Measurements from ENCODE around the gene EFNA5. TPM values are rescaled to one million over a fixed set of nuclear protein-coding genes. Genes with fewer than 3 reads are reported as not detected.

The EFNA5 gene
- polyA plus RNA-seq, 1 donor, result 6.1 TPM

DNA sequence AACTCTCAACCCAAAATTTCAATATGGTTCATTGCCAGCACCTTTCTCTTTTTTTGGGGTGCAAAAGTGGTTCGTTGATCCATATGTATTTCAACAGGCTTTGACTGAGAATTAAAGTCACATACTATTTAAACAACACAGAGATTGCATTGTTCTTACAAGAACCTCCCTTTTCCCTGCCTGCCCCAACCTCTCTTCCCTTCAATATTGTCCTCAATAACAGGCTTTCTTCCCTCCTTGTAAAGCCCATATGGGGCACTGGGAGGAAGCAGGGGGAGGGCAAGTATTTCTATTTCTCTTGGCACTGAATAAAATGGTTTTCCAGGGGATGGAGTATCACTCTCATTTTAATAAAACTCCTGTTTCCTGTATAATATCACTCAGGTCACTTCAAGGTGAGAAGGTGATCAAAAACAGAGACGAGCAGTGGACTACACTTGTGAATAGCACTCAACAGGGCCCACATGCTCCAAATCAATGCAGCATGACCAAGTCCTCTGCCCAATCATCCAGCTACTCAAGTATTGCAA lies 65.1 kb downstream of the EFNA5 start:
- no peak overlapping the region for H3K4me3 ChIP-seq (ENCODE audit: low read length)
- DNase-seq, result no peak
- 67% methylated on average over 1 of the region's 2 CpGs for WGBS (ENCODE audit: insufficient coverage, low lambda C conversion rate)
- no peaks in the 10 kb centered on the region for H3K4me1 ChIP-seq (ENCODE audit: control insufficient read depth, insufficient read depth, low read length)
- H3K9me3 ChIP-seq (ENCODE audit: control insufficient read depth, low read depth, low read length), result no peaks in the 10 kb centered on the region
- H3K27ac ChIP-seq (ENCODE audit: low read length), result no peak overlapping the region
- H3K36me3 ChIP-seq (ENCODE audit: control insufficient read depth, insufficient read depth, low read length), result no peaks in the 10 kb centered on the region
- no peaks in the 10 kb centered on the region for H3K27me3 ChIP-seq (ENCODE audit: control insufficient read depth, insufficient read depth, low read length)

DNA sequence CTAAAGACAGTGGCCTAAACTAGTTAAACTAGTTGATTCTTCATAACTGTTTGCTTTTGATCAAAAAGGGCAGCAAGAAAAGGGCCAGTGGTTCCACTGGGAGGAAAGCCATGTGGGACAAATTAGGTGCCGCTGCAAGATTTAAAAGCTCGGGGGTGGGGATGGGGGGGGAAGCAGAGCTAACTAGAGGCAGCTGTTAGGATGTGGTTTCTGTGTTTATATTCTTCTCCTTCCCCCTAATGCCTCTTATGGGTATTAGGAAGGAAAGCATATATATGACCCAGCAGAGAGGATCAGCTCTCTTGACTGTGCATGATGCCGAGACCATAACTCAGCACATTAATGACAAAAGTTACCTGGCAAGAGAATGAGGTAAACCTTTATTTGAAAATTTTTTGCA lies 65.7 kb downstream of the EFNA5 start:
- no peak for DNase-seq
- no peaks in the 10 kb centered on the region for H3K4me1 ChIP-seq (ENCODE audit: control insufficient read depth, insufficient read depth, low read length)
- no peak overlapping the region for H3K27ac ChIP-seq (ENCODE audit: low read length)
- no peak overlapping the region for H3K4me3 ChIP-seq (ENCODE audit: low read length)
- no peaks in the 10 kb centered on the region for H3K36me3 ChIP-seq (ENCODE audit: control insufficient read depth, insufficient read depth, low read length)
- H3K27me3 ChIP-seq (ENCODE audit: control insufficient read depth, insufficient read depth, low read length), result no peaks in the 10 kb centered on the region
- H3K9me3 ChIP-seq (ENCODE audit: control insufficient read depth, low read depth, low read length), result no peaks in the 10 kb centered on the region
- WGBS (ENCODE audit: insufficient coverage, low lambda C conversion rate), result 80% methylated on average over 1 of the region's 3 CpGs

DNA sequence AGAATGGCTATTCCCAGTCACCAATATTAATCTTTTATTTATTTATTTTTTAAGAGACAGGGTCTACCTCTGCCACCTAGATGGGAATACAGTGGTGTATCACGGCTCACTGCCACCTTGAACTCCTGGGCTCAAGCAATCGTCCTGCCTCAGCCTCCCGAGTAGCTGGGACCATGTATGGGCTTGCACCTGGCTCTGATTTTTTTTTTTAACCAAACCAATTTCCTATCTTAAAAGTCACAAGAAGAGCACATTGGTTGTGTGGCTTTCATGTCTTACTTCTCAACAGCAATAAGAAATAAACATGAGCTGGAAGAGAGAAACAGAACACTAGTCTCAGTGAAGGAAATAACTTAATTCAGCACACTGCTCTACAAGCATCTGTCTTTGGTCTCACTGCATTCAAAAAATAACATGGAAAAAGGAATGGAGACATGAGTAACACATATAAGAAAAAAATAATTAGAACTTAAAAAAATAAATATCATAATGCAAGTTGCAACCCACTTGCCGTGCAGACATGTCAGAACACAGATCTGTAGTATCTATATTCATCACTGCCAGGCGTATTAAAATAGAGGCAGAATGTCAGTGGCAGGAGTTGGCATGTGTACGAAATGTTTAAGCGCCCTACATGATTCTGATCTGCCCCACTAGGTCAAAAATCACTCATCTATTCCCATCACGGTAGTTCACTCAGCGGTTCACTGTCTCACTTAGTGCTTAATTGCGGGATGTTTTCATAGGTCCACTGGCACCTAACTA lies 66.4 kb downstream of the EFNA5 start:
- Histone ChIP-seq H3K4me3 (ENCODE audit: low read length) (no peak overlapping the region), H3K36me3 (ENCODE audit: control insufficient read depth, insufficient read depth, low read length) (no peaks in the 10 kb centered on the region), H3K27ac (ENCODE audit: low read length) (no peak overlapping the region), H3K9me3 (ENCODE audit: control insufficient read depth, low read depth, low read length) (no peaks in the 10 kb centered on the region), H3K4me1 (ENCODE audit: control insufficient read depth, insufficient read depth, low read length) (no peaks in the 10 kb centered on the region), H3K27me3 (ENCODE audit: control insufficient read depth, insufficient read depth, low read length) (no peaks in the 10 kb centered on the region)
- DNase-seq, result no peak
- 100% methylated on average over 1 of the region's 10 CpGs for WGBS (ENCODE audit: insufficient coverage, low lambda C conversion rate)

DNA sequence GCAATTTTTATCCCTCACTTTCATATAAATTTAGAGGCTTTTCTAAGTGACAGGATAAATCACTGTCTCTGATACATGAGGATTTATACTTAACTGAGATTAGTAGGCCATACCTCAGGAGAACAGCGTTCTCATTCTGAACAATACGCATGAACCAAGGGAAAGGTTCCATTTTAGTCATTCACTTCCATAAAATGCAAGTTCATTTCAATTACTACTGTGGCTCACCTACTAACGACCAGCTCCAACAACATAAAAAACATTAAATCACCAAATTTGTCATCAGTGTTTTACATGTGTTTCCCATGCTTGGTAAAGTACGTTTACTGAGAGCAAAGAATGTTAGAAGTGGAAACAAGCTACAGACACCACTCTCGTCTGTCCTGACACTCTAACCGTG lies 67.4 kb downstream of the EFNA5 start:
- no peaks in the 10 kb centered on the region for H3K27me3 ChIP-seq (ENCODE audit: control insufficient read depth, insufficient read depth, low read length)
- no peak overlapping the region for H3K4me3 ChIP-seq (ENCODE audit: low read length)
- WGBS (ENCODE audit: insufficient coverage, low lambda C conversion rate), result no CpG with 5 or more reads among the region's 6 CpGs
- no peak overlapping the region for H3K27ac ChIP-seq (ENCODE audit: low read length)
- no peaks in the 10 kb centered on the region for H3K36me3 ChIP-seq (ENCODE audit: control insufficient read depth, insufficient read depth, low read length)
- no peaks in the 10 kb centered on the region for H3K4me1 ChIP-seq (ENCODE audit: control insufficient read depth, insufficient read depth, low read length)
- DNase-seq, result no peak
- H3K9me3 ChIP-seq (ENCODE audit: control insufficient read depth, low read depth, low read length), result no peaks in the 10 kb centered on the region

DNA sequence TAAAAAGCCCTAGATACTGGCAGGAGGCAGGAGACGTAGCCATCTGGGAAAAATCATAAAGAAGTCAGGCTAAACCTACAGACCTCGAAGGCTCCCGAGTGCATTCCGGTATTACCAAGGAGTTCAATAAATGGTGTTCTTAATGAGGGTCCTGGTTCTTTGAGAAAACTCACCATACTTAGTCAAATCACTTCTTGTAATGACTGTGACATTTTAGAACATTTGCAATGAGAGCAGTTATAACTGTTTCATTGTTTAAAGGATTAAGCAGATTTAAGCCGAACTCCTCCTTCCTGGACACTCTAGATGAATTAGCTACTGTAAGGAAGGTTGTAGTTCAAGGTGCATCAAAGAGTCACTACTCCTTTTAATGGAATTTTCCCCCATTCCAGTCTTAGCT lies 67.8 kb downstream of the EFNA5 start:
- H3K36me3 ChIP-seq (ENCODE audit: control insufficient read depth, insufficient read depth, low read length), result no peaks in the 10 kb centered on the region
- no CpG with 5 or more reads among the region's 5 CpGs for WGBS (ENCODE audit: insufficient coverage, low lambda C conversion rate)
- DNase-seq, result no peak
- H3K27me3 ChIP-seq (ENCODE audit: control insufficient read depth, insufficient read depth, low read length), result no peaks in the 10 kb centered on the region
- H3K9me3 ChIP-seq (ENCODE audit: control insufficient read depth, low read depth, low read length), result no peaks in the 10 kb centered on the region
- no peak overlapping the region for H3K27ac ChIP-seq (ENCODE audit: low read length)
- H3K4me3 ChIP-seq (ENCODE audit: low read length), result no peak overlapping the region
- no peaks in the 10 kb centered on the region for H3K4me1 ChIP-seq (ENCODE audit: control insufficient read depth, insufficient read depth, low read length)

DNA sequence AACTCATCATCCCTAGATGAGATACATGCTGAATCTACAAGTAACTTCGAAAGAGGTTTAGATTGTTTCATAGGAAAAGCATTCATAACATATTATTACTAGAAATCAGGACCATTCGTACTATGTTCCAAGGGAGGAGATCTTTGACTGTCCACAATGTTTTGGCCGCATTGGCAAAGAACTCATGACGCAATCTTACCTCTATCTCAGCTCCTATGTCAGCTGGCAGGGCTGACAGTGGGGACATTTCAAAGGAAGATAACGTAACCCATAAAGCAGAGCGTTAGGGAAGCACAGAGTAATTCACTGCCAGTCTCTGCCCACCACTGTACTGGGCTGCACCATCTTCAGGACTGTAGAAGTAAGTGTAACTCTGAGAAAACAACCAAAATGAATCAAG lies 69.7 kb downstream of the EFNA5 start:
- DNase-seq, result no peak
- H3K4me3 ChIP-seq (ENCODE audit: low read length), result no peak overlapping the region
- H3K36me3 ChIP-seq (ENCODE audit: control insufficient read depth, insufficient read depth, low read length), result no peaks in the 10 kb centered on the region
- H3K4me1 ChIP-seq (ENCODE audit: control insufficient read depth, insufficient read depth, low read length), result no peaks in the 10 kb centered on the region
- no peak overlapping the region for H3K27ac ChIP-seq (ENCODE audit: low read length)
- no peaks in the 10 kb centered on the region for H3K9me3 ChIP-seq (ENCODE audit: control insufficient read depth, low read depth, low read length)
- WGBS (ENCODE audit: insufficient coverage, low lambda C conversion rate), result 100% methylated on average over 1 of the region's 6 CpGs
- H3K27me3 ChIP-seq (ENCODE audit: control insufficient read depth, insufficient read depth, low read length), result no peaks in the 10 kb centered on the region

DNA sequence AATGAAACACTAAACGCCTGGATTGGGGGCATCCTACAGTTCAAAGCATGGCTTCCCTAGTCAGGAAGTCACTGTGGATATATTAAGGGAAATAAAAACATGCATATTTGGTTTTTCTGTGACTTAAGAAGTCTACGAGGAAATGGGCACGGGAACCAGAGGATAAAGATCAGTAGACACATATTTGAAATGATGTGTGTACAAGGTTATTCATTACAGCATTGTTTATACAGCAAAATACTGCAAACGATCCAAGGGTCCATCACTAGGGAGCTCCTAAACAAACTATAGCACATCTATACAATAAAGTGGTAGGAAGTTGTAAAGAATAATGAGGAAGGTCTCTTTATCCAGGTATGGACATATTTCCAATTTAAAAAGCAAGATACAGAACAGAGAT lies 71.8 kb downstream of the EFNA5 start:
- Histone ChIP-seq H3K4me3 (ENCODE audit: low read length) (no peak overlapping the region), H3K4me1 (ENCODE audit: control insufficient read depth, insufficient read depth, low read length) (no peaks in the 10 kb centered on the region), H3K27me3 (ENCODE audit: control insufficient read depth, insufficient read depth, low read length) (no peaks in the 10 kb centered on the region), H3K27ac (ENCODE audit: low read length) (no peak overlapping the region), H3K9me3 (ENCODE audit: control insufficient read depth, low read depth, low read length) (no peaks in the 10 kb centered on the region), H3K36me3 (ENCODE audit: control insufficient read depth, insufficient read depth, low read length) (no peaks in the 10 kb centered on the region)
- peak in 1 of 2 donors; percentile 13 for DNase-seq
- 20% methylated on average over 2 of the region's 4 CpGs for WGBS (ENCODE audit: insufficient coverage, low lambda C conversion rate)

DNA sequence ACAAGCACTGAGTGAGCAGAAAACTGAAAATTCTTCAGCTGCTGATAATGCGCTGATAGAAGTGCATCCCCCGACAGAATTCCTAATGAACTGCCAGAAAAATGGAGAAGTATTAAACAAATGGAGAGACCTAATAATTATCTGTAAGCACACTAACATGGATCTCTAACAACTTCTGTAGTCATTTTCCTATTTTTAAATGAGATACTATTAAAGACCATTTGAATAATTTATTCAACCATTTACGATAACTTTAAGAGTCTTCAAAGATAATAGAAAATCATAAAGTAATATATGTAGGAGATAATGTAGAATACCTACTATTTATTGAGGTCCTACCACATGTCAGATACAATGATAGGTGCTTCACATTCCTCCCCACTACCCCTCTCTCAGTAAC lies 72.9 kb downstream of the EFNA5 start:
- Histone ChIP-seq H3K27me3 (ENCODE audit: control insufficient read depth, insufficient read depth, low read length) (no peaks in the 10 kb centered on the region), H3K9me3 (ENCODE audit: control insufficient read depth, low read depth, low read length) (no peaks in the 10 kb centered on the region), H3K36me3 (ENCODE audit: control insufficient read depth, insufficient read depth, low read length) (no peaks in the 10 kb centered on the region), H3K27ac (ENCODE audit: low read length) (no peak overlapping the region), H3K4me3 (ENCODE audit: low read length) (no peak overlapping the region), H3K4me1 (ENCODE audit: control insufficient read depth, insufficient read depth, low read length) (no peaks in the 10 kb centered on the region)
- DNase-seq, result no peak
- WGBS (ENCODE audit: insufficient coverage, low lambda C conversion rate), result no CpG with 5 or more reads among the region's 3 CpGs

DNA sequence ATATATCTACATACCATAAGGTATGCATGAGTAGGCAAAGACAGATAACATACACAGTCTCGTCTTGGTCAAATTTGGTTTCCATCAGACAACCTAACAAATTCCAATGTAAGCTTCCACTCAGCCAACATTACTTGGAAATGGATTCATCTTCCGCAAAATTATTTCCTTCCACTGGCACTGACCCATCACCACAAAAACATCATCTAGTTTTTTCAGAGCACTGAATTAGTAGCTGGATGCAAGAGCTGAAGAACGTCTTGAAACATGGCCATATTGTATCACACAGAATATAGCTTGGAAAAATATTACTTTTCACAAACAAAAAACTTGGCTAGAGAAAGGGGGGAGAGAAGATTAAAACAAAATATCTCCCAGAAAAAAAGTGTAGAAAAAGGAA lies 73.5 kb downstream of the EFNA5 start:
- Histone ChIP-seq H3K36me3 (ENCODE audit: control insufficient read depth, insufficient read depth, low read length) (no peaks in the 10 kb centered on the region), H3K27ac (ENCODE audit: low read length) (no peak overlapping the region), H3K4me3 (ENCODE audit: low read length) (no peak overlapping the region), H3K27me3 (ENCODE audit: control insufficient read depth, insufficient read depth, low read length) (no peaks in the 10 kb centered on the region), H3K4me1 (ENCODE audit: control insufficient read depth, insufficient read depth, low read length) (no peaks in the 10 kb centered on the region), H3K9me3 (ENCODE audit: control insufficient read depth, low read depth, low read length) (no peaks in the 10 kb centered on the region)
- no peak for DNase-seq
- 100% methylated on average over 1 of the region's 3 CpGs for WGBS (ENCODE audit: insufficient coverage, low lambda C conversion rate)

DNA sequence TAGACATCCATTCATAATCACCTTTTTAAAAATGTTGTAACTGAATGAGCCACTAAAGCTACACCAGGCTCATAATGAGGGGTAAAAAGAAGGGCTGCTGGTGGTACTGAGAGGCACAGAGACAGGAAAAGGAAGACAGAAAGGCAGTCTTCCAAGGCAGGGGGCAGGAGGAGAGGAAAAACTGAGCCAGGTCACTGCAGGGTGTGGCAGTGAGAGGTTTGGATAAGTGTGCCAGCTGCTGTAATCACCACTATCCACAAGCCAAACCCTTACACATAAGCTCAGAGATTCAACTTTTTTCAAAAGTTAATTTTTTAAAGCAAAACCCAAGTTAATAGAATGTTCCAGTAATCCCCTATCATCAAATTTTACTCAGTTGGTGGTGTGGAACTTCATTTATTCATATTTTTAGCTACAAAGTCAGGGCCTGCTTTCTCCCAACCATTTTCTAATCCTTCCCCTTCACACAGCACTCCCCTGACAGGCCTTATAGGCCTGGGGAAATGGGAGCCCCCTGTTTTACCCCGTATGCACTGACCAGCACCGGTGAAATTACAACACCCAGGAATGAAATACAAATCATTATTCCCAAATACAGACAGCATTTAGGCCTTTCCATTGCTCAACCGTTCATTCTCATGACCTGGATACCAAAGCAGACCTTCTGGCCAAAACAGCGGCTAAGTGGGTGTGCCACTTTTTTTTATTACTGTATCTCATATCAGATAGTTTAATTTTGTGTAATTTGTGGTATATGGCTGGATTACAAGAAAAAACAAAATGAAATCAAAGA lies 76.3 kb downstream of the EFNA5 start:
- Histone ChIP-seq H3K27ac (ENCODE audit: low read length) (no peak overlapping the region), H3K9me3 (ENCODE audit: control insufficient read depth, low read depth, low read length) (no peaks in the 10 kb centered on the region), H3K36me3 (ENCODE audit: control insufficient read depth, insufficient read depth, low read length) (no peaks in the 10 kb centered on the region), H3K4me3 (ENCODE audit: low read length) (no peak overlapping the region), H3K4me1 (ENCODE audit: control insufficient read depth, insufficient read depth, low read length) (no peaks in the 10 kb centered on the region), H3K27me3 (ENCODE audit: control insufficient read depth, insufficient read depth, low read length) (no peaks in the 10 kb centered on the region)
- no CpG with 5 or more reads among the region's 4 CpGs for WGBS (ENCODE audit: insufficient coverage, low lambda C conversion rate)
- no peak for DNase-seq
